SK-N-SH (cell line): Measurements from ENCODE around the gene CCDC68.

Experiments used
- CHD2 ChIP-seq: fragments of 150-350 bp; IDR thresholded peaks from 2 replicates; pipeline ENCODE4 v1.6.1; 2018; ENCODE audit warnings: low read length; ENCODE audit not compliant: partially characterized antibody
- MXI1 ChIP-seq: IDR thresholded peaks from 2 replicates; pipeline ENCODE4 v1.6.1; 2012; ENCODE audit warnings: mild to moderate bottlenecking, low read depth, low read length, improper control_type of control experiment
- TF ChIP-seq, protein P1 (sequence below): IDR thresholded peaks from 2 replicates; pipeline ENCODE4 v1.6.1; 2012; ENCODE audit warnings: mild to moderate bottlenecking, low read depth, low read length, moderate library complexity
- TF ChIP-seq, protein P2 (sequence below): fragments of 200-600 bp; sonication (generic); IDR thresholded peaks from 2 replicates; pipeline ENCODE4 v1.6.1; 2017; ENCODE audit warnings: antibody characterized with exemption, mild to moderate bottlenecking, moderate library complexity

DNA sequence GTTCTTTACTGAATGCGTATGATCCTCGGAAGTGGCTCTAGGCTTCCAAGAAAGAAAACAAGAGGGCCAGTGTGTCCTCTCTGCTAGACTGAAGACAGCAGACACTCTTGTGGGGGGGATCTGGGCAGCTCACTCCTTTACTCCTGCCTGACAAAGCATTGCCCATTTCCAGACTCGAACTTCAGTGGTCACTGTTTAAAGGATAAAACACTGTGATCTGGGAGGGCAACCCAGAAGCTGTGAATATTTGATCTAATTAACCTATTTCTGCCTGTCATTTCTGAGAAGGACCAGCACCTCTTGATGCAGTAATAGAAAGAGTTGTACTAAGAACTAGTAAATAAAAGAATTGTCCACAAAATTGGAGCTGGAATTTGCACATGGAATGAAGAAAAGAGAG is 24.5 kb upstream of the CCDC68 start:
- TF ChIP-seq, protein P1, sequence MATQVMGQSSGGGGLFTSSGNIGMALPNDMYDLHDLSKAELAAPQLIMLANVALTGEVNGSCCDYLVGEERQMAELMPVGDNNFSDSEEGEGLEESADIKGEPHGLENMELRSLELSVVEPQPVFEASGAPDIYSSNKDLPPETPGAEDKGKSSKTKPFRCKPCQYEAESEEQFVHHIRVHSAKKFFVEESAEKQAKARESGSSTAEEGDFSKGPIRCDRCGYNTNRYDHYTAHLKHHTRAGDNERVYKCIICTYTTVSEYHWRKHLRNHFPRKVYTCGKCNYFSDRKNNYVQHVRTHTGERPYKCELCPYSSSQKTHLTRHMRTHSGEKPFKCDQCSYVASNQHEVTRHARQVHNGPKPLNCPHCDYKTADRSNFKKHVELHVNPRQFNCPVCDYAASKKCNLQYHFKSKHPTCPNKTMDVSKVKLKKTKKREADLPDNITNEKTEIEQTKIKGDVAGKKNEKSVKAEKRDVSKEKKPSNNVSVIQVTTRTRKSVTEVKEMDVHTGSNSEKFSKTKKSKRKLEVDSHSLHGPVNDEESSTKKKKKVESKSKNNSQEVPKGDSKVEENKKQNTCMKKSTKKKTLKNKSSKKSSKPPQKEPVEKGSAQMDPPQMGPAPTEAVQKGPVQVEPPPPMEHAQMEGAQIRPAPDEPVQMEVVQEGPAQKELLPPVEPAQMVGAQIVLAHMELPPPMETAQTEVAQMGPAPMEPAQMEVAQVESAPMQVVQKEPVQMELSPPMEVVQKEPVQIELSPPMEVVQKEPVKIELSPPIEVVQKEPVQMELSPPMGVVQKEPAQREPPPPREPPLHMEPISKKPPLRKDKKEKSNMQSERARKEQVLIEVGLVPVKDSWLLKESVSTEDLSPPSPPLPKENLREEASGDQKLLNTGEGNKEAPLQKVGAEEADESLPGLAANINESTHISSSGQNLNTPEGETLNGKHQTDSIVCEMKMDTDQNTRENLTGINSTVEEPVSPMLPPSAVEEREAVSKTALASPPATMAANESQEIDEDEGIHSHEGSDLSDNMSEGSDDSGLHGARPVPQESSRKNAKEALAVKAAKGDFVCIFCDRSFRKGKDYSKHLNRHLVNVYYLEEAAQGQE, result no peak
- TF ChIP-seq, protein P2, sequence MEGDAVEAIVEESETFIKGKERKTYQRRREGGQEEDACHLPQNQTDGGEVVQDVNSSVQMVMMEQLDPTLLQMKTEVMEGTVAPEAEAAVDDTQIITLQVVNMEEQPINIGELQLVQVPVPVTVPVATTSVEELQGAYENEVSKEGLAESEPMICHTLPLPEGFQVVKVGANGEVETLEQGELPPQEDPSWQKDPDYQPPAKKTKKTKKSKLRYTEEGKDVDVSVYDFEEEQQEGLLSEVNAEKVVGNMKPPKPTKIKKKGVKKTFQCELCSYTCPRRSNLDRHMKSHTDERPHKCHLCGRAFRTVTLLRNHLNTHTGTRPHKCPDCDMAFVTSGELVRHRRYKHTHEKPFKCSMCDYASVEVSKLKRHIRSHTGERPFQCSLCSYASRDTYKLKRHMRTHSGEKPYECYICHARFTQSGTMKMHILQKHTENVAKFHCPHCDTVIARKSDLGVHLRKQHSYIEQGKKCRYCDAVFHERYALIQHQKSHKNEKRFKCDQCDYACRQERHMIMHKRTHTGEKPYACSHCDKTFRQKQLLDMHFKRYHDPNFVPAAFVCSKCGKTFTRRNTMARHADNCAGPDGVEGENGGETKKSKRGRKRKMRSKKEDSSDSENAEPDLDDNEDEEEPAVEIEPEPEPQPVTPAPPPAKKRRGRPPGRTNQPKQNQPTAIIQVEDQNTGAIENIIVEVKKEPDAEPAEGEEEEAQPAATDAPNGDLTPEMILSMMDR, result no peak
- no peak for TF ChIP-seq MXI1
- no peak for TF ChIP-seq CHD2
